GM18858 (cell line): ENCODE results near the gene RECK.
"Not testable (repeated sequence)": the region's sequence is repeated elsewhere in the genome, so short reads cannot be mapped to it uniquely, and the experiment has no call there.

Source experiments
- ATAC-seq: cut with Tn5 transposase; IDR thresholded peaks from one replicate; pipeline ENCODE4 v1.9.1; 2021; ENCODE audit not compliant: unreplicated experiment

RECK gene

DNA sequence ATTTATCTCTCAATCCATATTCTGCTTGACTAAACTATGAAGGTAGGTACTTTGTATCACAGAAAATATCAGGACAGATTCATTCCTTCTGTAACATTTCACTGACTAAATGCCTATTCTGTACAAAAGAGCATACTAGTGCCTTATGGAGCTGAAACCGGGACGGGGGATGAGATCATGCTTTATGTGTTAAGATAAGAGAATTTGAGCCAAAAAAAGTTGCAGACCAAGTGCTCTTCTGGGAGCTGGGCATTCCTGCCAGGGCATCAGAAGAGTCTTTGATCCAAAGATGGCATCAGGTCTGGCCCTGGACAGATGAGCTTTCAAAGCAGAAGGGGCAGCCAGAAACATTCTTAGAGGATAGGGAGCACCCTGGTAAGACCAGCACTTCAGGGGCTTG, 72.4 kb downstream of the RECK start:
- ATAC-seq = no peak

DNA sequence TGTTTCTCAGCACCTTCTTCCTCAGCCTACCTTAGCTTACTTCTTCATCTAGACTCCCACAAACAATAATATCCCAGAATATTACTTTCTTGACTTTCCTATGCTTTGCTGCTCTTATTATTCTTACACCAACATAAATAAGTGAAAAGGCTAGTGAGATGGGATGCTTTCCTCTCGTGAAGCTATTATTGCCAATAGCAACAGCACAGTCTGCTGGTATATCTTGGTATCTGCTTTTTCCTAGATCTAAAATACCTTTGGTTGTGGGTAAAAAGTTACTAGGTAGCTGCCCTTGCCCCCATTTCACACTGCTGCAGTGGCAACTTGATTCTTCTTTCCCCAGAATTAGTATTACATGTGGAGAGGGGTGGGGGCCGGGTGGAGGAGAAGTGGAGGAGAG, 73.7 kb downstream of the RECK start:
- ATAC-seq = no peak

DNA sequence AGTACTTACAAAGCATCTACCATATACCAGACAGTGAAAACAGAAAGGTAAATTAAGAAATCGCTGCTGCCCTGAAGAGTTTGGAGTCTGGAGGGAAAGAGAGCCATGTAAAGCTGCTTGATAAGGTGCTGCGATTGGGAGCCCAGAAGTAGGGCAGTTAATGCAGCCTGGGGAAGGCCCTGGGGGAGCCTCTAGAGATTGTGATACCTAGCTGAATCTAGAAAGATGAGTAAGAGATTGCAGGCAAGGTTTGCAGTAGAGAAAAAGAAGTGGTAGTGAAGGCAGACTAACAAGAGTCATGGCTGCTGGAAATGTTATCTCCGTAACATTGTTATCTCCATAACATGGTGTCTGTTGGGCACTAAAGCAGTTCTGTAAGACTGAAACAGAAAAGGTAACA, 75.8 kb downstream of the RECK start:
- no peak for ATAC-seq

DNA sequence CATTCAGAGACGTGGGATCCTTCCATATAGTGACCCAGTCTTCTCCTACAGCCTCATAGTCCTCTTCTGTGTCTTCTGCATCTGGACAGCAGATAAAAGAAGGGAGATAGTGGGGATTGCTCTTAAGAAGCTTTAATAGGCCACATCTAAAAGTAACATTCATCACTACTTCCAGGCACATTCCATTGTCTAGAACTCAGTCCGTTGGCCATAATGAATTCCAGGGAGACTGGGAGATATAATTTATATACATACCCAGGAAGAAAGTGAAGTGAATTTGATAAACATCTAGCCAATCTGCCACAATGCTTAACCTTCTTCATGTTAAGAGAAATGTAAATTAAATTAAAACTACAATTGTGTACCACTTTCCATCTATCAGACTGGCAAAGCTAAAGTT, 77.3 kb downstream of the RECK start:
- ATAC-seq = no peak

DNA sequence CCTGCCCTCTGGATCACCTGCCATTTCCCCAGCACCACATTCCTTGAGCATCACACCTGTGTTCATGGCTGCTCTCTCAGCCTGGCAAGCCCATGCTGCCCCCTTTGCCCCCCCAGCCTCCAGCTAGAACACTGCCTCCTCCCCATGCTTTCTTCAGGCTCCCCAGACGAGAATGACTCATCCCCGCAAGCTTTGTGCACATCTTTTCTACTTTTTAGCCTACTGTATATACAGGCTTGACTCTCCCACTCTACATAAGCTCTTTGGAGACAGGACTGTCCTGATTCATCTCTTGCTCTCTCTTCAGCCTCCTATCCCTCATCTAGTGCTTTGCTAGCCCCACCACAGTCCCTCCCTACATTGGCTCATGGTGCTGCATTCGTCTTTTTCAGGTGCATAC, 79.9 kb downstream of the RECK start:
- ATAC-seq = no peak

DNA sequence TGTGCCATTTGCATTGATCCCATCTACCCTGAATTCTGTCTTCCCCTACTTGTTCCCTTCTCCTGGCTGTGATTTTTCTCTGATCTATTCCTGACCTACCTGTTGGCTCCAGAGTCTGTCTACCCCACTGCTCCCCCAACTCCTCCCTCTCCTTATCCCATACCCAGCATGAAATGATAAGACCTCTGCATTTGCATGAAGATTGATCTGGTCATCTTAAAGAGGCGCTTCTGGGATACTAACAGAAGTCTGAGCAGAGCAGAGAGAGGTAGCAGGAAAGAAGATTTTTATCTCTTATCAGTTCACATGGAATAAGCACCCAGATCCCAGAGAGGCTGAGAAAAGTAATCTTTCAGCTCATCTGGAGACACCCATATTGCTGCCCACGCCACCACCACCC, 81.5 kb downstream of the RECK start:
- no peak for ATAC-seq

DNA sequence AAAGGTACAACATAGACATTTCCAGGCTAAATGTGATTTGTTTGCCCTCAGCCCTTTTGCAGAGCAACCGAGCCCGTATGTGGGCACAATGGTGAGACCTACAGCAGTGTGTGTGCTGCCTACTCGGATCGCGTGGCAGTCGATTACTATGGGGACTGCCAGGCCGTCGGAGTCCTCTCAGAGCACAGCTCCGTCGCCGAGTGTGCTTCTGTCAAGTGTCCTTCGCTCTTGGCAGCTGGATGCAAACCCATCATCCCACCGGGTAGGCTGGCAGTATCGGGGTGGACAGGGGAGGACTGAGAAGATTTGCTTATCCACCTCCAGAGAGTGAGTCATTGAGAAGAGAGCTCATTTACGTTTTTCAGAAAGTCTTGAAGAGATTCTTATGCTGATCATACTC, 82.0 kb downstream of the RECK start:
- no peak for ATAC-seq

DNA sequence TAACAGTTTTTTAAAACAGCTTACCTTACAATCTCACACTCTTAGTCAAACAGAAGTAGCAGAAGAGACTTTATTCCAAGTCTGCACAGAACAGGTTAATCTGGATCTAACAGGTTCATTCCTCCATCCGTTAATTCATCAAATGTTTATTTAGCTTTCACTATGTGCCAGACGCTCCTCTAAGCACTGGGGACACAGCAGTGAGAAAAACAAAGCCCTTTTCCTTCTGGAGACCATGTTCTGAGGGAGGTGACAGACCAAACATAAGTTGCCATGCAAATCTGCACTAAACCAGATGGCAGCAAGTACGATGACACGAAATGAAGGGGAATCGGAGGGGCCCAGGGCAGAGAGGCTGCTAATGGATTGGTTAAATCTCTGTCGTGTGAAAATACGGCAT, 82.8 kb downstream of the RECK start:
- no peak for ATAC-seq

DNA sequence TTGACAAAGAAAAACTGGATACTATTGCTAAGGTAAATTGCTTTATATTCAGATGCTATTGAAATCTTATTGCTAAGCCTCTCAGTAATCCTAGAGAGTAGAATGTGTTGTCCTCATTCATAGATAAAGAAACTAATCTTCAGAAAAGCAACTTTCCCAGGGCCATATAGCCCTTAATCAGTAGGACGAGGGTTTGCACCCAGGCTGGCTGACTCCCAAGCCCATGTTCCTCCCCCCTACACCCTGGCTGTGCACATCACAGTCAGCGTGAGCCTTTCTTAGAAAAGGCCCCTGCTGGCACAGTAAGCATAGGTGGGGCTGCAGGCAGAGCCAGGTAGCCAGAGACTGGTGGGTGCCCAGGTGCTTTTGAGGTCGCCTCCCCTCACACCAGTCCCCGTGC, 84.0 kb downstream of the RECK start:
- no peak for ATAC-seq

DNA sequence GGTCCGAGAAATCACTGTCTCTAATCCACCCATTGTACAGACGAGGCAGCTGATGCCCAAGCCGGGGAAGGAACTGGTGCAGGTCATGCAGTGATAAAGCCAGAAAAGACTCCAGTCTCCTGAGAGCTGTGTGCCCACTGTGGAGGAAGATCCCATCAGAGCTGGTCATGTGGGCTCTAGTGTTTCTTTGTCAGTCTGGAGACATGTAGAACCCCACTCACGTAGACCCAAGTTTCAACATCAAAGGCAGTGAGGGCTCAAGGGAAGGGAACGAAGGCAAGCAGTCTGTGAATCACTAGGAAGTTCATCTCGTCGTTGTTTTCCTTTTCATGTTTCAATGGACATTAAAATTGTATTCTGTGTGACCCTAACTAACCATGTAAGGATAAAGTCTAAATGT, 85.3 kb downstream of the RECK start:
- no peak for ATAC-seq

DNA sequence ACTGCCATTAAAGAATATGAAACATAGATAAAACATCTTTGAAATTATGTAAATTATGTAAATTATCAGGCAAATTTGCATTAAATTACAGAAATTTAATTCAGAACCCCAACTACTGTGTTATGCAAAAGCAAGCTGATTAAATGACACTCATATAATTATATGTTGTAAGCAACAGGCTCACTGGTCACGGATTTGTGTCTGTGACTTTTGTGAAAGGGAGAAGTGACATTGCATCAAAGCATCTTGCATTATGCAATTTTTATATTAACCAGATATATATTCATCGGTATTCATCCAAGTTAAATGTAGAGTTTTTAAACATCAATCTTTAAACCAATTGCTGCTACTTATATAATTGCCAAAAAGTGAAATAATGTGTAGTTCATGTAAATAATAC, 86.8 kb downstream of the RECK start:
- no peak for ATAC-seq

DNA sequence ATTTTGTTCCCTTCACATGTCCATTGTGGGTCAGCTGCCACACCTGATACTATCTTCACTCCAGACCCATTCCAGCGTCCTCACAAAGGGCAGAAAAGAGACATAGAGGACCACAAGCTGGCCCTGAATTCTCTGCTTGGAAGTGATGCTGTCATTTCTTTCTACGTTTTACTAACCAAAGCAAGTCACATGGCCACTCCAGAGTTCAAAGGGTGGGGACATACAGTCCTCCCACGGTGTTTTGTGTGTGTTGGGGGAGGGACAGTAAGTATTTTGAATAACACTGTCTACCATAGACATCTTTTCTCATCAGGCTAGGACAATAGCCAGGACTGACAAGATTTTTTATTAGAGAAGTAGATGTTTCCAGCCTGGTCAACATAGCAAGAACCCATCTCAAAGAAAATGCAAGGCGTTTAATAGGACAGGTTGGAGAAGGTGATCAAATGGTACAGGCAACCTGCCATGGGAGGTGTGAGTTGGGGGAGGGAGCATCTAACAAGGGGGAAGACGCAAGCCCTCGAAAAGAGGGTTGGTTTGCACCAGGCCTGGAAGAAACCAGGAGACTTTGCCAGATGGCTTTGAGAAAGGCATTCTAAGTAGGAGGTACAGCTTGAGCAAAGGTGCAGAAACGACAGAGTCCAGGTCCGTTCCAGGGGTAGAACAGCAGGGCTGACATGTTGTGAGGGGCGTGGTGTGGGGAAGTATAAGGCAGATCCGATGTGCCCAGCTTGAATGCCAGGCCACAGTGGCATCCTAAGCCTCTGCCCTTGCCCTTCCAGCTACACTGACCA, 88.5 kb downstream of the RECK start:
- ATAC-seq = no peak

DNA sequence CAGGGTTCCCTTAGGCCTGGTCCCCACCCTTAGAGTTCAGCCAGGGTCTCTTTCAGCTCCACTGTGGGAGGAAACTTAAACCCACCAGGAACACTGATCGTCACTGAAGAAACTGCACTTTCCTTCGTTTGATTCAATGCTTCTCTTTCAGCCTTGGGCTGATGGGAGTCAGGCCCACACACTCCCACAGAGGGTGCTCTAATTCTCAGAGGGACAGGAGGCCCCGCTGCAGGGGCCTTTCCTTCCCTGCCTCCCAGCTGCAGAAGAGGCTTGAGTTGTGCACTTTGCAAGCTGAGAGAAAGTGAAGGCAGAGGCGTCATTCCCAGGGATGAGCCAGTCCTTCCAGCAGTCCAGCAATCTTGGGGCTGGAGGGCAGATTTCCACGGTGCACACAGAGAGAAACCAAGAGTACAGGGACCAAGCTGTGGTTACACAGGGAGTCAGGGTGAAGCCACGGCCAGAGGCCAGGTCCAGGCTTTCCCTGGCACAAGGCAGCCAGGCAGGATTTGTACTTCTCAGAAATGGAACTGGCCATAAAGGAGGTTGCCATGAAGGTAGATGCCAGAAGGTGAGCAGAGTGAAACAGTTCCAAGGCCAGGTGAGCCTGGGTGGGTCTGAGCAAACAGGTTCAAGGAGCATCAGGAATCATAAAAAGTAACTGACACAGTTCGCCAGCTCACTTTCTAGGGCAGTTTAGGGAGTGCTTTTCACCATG, 89.5 kb downstream of the RECK start:
- no peak for ATAC-seq

DNA sequence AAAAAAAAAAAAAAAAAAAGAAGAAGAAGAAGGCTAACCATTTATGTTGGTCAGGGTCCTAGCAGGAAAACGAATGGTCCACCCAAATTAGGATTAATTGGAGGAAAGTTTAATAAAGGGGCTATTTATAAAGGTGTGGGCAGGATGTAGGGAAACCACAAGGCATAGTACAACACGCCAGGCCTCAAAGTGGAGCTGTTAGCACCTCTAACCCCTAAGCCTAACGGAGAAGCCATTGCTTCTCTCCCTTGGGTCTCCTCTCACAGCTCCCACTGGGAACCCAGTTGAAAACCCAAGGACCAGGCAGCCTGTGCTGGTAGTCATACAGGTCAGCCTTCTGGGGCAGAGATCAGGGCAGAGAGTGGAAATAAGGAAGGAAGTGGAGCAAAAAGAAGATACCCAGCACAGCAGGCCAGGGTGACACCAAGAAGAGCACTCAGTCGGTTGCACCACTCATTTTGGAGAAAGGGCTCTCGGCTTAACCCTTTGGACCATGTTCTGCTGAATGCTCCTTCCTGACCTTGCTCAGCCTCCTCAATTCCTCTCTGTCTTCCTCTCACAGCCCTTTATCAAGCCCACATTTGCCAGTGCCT, 91.0 kb downstream of the RECK start:
- no peak for ATAC-seq

DNA sequence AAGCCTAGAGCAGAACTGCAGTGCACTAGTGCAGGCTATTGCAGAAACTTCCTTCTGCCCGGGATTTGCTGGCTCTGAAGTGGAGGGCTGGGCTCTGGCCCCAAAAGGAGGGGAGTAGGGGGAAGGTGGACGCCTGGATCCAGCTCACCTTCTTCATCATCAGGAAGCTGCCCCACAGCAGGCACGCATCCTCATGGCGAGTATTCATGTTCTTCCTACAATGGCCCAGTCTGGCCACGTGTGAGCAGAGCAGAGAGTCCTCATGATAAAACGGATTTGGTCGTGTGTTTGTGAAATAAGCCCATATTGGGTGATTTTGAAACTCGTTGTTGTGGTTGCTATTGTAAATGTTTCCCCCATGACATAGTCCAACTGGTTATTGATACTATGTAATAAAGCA, 91.6 kb downstream of the RECK start:
- ATAC-seq = no peak

DNA sequence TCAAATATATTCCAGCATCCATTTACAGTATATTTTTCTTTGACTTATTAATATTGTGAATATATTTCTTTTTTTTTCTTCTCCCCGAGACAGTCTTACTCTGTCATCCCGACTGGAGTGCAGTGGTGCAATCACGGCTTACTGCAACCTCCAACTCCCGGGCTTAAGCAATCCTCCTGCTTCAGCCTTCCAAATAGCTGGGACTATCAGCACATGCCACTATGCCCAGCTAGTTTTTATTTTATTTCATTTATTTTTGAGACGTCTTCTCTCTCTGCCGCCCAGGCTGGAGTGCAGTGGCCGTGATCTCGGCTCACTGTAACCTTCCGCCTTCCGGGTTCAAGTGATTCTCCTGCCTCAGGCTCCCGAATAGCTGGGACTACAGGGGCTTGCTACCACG, 92.4 kb downstream of the RECK start:
- no peak for ATAC-seq

DNA sequence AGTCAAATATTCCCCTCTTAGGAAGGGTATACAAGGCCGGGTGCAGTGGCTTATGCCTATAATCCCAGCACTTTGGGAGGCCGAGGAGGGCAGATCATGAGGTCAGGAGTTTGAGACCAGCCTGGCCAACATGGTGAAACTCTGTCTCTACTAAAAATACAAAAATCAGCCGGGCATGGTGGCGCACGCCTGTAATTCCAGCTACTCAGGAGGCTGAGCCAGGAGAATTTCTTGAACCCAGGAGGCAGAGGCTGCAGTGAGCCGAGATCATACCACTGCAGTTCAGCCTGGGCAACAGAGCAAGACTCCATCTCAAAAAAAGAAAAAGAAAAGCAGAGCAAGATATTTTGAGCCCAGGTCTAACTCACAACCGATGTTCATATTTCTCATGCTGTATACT, 95.0 kb downstream of the RECK start:
- ATAC-seq = not testable (repeated sequence)

DNA sequence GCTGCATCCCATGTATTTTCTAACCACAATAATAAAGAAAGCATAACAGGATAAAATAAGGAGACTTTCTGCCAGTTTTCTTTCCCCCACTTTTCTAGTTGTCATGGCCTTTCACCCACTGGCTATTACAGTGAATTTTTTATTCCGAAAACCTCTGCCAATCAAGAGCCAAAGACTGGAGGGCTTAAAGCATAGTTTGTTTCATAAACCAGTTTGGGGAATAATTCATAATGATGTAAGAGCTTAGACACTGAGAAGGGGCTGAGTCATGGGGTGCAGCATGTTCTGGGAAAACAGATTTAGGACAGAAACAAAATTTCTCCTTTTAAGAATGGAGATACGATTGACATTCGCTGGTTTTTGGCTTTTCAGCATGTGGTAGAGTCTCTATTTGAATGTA, 95.4 kb downstream of the RECK start:
- ATAC-seq = no peak

DNA sequence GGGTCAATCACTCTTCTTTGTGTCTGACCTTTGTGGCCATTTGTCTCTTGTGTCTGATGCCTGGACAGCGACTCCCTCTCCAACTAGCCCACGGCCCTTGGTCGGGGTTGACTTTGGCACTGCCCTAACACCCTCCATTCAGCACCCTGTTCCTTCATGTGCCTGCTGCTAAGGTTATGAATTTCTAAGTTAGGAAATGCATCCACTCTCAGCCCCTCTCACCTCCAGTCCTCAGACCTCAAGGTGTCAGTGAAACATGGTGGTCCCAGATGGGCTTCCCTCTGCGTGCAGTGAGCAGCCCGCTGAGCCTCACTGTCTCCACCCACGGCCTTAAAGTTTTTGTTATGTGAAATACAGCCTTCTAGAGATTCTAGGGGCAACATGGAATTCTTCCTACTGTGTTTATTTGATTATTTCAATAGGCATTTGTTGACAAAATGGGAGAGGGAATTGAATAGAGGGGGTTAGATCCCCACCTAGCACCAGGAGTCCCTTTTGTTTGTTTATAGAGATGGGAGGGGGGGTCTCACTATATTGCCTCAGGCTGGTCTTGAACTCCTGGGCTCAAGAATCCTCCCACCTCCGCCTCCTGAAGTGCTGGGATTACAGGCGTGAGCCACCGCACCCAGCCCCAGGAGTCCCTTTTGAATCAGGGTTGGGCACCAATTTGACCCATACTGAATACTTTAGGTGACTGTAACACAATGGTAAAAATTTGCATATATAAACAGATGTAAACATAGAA, 98.2 kb downstream of the RECK start:
- no peak for ATAC-seq

DNA sequence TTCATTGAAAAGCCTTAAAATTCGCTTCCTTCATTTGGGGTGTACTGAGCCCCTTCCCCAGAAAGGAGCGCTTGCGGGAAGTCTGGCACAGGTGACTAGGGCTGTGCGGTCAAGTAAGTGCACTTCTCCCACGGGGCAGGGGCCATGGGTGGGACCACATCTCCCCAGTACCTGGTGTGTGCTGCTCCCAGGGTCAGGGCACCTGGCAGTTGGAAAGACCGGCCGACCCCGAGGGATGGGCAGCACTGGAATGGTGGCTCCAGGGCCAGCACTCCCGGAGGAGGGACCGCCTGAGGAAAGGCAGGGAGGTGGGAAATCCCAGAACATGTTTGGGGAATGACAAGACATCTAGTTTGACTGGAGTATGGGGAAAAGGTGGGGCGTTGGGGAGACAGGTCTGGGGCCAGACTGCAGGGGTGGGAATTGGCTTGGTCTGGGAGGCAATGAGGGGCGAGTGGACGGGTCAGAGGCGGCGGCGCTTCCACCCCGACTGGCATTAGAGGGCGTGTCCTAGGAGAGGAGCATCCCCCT, 99.1 kb downstream of the RECK start:
- ATAC-seq = no peak

DNA sequence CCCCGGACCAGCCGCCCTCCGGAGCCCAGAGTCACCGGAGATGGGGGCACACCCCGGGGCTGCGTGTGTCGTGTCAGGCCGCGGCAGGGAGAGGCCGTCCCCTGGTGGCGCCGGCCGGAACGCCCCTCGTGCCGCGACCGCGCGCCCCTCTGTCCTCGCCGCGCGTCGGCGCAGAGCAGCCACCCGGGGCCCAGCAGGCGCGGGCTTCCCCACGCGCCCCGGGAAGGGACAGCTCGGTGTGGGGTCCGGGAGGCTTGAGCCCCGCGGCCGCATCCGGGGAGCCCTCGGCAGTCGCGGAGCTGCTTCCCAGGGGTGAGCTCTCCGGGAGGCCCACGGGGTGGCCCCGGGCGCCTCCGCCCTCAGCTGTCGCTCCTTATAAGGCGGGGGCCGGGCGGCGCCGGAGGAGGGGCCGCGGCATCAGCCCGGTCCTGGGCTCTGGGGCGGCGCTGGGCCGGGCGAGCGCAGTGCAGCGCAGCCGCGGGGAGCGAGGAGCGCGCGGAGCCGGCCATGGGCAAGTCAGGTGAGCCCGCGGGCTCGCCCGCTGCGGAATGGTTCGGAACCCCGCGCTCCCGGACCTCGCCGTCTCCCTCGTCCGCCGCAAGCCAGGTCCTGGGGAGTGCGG, 99.7 kb downstream of the RECK start, which contains the start of gene GLIPR2:
Gene GLIPR2 (plus strand): TSS at position 462 of the 622 bp plus-strand sequence. CDS start 46 bp downstream, at position 508.
- ATAC-seq = peak; percentile 90
